Activated CD4-positive, alpha-beta T cell treated with anti-CD3 and anti-CD28 coated beads, Interleukin-2, amount 10 ng/mL, durations not matched to agents 24 days and 14 days (primary cell): ENCODE measurements around the gene ANKRD30B. TPM values are rescaled to one million over a fixed set of nuclear protein-coding genes. Genes with fewer than 3 reads are reported as not detected.
"Not testable (repeated sequence)": the region's sequence is repeated elsewhere in the genome, so short reads cannot be mapped to it uniquely, and the experiment has no call there.

Source experiments
- DNase-seq: peaks from one replicate; pipeline ENCODE4 v3.0.0; 2022
- H3K27ac Mint-ChIP-seq: one replicate; pipeline ENCODE4 v1.8.0; 2022; ENCODE audit warnings: mild to moderate bottlenecking, mixed read lengths
- H3K27me3 Mint-ChIP-seq: one replicate; pipeline ENCODE4 v1.8.0; 2022; ENCODE audit warnings: mixed read lengths
- H3K36me3 Mint-ChIP-seq: one replicate; pipeline ENCODE4 v1.8.0; 2022; ENCODE audit warnings: low read depth, mild to moderate bottlenecking, mixed read lengths
- H3K4me1 Mint-ChIP-seq: one replicate; pipeline ENCODE4 v1.8.0; 2021; ENCODE audit warnings: mixed read lengths
- H3K4me3 Mint-ChIP-seq: one replicate; pipeline ENCODE4 v1.8.0; 2022; ENCODE audit warnings: mild to moderate bottlenecking, moderate library complexity, mixed read lengths
- H3K9me3 Mint-ChIP-seq: one replicate; pipeline ENCODE4 v1.8.0; 2021; ENCODE audit warnings: mixed read lengths
- intact Hi-C: fragments of 100-400 bp; cut with micrococcal nuclease; formaldehyde crosslinking; loops from one replicate; pipeline ENCODE4 v1.15.1; 2023
- total RNA-seq: library from RNA; stranded (reverse); gene quantifications from 2 replicates; pipeline ENCODE4 v1.2.3, GENCODE V29; 2022

The ANKRD30B gene
- total RNA-seq, 1 donor from 2014 or later, result not detected

DNA sequence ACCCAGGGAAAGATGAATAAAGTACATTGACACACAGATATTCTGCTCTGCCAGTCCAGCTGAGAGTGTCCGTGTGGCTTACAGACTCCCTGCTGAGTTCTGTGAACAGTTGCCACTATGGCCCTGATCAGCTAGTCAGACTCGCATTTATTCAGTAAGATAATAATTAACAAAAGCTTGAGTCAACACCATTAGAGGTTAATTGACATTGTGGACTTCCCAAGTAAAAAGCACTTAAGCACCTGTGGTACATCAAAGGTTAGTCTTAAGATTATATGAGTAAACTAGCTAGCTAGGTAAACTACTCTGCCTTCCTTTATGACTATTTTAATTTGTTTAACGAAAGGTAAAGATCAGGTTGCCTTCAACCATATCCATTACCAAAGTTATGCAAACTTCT lies 33.7 kb downstream of the ANKRD30B start:
- Mint-ChIP-seq H3K9me3 (no peaks in the 10 kb centered on the region), H3K4me3 (no peak overlapping the region), H3K27ac (no peak overlapping the region), H3K4me1 (no peaks in the 10 kb centered on the region), H3K27me3 (no peaks in the 10 kb centered on the region), H3K36me3 (no peaks in the 10 kb centered on the region)
- intact Hi-C loops, result no loop called here
- DNase-seq, result no peak

DNA sequence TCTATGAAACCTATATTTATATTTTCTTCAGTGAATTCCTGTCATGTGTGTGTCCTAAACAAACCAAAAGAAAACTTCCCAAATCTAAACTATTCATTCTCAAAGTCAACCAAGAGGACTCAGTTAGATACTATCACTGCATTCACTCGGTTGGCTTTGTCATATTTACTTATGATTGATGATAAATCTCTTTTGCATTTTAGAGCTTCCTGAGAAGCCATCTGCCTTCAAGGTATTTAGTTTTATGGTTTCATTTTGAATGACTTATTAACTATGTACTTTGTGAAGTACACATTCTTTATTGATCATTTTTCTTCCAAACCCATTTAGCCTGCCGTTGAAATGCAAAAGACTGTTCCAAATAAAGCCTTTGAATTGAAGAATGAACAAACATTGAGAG lies 36.2 kb downstream of the ANKRD30B start:
- DNase-seq, result no peak
- H3K4me1 Mint-ChIP-seq, result no peaks in the 10 kb centered on the region
- no peak overlapping the region for H3K27ac Mint-ChIP-seq
- intact Hi-C loops, result no loop called here
- no peaks in the 10 kb centered on the region for H3K27me3 Mint-ChIP-seq
- no peaks in the 10 kb centered on the region for H3K9me3 Mint-ChIP-seq
- H3K36me3 Mint-ChIP-seq, result no peaks in the 10 kb centered on the region
- no peak overlapping the region for H3K4me3 Mint-ChIP-seq

DNA sequence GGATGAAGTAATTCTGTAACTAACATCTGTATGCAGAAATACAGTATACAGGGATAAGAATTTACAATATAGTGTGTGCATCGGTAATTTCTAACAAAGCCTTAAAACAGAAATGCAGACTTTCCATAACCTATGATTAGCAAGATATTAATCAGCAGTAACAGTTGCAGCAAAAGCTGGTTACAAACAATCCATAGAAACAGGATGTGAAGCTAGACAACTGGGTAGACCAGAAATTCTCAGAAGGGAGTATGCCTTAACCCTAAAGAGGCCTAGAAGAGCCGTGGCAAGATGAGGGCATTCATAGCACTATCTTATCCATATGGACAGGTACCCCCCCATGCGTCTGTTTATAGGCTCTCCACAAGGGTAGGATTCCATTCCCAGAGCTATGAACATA lies 48.9 kb downstream of the ANKRD30B start:
- H3K27me3 Mint-ChIP-seq, H3K4me3 Mint-ChIP-seq, H3K4me1 Mint-ChIP-seq, H3K36me3 Mint-ChIP-seq, intact Hi-C loops, H3K9me3 Mint-ChIP-seq, H3K27ac Mint-ChIP-seq, DNase-seq: not testable (repeated sequence)

DNA sequence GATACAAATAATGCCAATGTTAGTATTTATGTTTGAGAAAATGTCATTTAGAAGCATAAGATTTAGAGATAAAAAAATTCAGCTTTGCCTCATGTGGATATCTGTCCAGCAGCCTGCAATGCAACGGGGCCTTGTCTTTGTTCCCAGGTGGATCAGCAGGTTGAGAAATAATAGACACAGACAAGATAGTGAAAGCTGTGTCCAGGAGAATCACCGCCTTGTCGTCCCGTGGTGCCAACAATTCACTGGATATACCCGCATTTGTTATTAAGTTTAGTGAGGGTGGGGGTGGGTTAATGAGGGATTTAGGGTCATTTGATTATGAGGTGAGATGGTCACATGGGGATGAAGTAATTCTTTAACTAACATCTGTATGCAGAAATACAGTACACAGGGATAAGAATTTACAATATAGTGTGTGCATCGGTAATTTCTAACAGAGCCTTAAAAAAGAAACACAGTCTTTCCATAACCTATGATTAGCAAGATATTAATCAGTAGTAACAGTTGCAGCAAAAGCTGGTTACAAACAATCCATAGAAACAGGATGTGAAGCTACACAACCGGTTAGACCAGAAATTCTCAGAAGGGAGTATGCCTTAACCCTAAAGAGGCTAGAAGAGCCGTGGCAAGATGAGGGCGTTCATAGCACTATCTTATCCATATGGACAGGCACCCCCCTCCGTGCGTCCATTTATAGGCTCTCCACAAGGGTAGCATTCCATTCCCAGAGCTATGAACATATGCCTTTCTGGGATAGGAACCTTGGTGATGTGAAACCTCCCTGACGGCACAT lies 50.2 kb downstream of the ANKRD30B start:
- H3K4me1 Mint-ChIP-seq, H3K27me3 Mint-ChIP-seq, H3K9me3 Mint-ChIP-seq, DNase-seq, H3K4me3 Mint-ChIP-seq, H3K36me3 Mint-ChIP-seq, H3K27ac Mint-ChIP-seq, intact Hi-C loops: not testable (repeated sequence)

DNA sequence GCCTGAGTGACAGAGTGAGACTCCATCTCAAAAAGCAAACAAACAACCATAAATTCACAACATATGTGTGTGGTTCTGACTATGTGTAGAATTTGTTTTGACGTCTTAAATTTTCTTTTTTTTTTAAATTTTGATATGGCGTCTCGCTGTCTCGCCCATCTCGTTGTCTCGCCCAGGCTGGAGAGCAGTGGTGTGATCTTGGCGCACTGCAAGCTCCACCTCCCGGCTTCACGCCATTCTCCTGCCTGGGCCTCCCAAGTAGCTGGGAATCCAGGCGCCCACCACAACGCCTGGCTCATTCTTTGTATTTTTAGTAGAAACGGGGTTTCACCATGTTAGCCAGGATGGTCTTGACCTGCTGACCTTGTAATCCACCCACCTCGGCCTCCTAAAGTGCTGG lies 63.1 kb downstream of the ANKRD30B start:
- H3K4me3 Mint-ChIP-seq, H3K27ac Mint-ChIP-seq, H3K9me3 Mint-ChIP-seq, H3K4me1 Mint-ChIP-seq, H3K27me3 Mint-ChIP-seq, DNase-seq, H3K36me3 Mint-ChIP-seq, intact Hi-C loops: not testable (repeated sequence)

DNA sequence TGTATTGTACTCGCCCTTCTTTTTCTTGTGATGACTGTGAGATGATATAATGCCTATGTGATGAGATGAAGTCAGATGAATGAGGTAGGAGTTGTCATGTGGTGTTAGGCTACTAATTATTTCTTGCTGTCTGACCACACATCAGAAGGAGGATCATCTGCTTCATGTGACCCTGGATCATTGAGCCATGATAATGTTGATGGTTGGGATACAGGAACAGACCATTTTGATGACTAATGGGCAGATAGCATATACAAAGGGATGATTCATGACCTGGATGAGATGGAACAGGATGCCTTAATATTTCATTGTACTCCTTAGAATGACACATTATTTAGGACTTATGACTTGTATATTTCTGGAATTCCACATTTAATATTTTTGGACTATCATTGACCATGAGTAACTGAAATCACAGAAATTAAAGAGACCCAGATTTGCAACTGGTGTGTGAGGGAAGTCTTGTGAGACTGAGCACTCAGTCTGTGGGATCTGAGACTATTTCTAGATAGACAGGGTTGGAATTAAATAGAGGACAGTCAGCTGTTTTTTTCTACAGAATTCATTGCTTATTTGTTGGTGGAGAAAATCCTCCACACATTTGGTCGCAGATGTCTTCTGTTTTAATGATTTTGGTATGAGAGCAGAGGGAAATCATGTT lies 79.1 kb downstream of the ANKRD30B start:
- H3K36me3 Mint-ChIP-seq, H3K9me3 Mint-ChIP-seq, H3K4me3 Mint-ChIP-seq, H3K27ac Mint-ChIP-seq, H3K4me1 Mint-ChIP-seq, intact Hi-C loops, H3K27me3 Mint-ChIP-seq, DNase-seq: not testable (repeated sequence)

DNA sequence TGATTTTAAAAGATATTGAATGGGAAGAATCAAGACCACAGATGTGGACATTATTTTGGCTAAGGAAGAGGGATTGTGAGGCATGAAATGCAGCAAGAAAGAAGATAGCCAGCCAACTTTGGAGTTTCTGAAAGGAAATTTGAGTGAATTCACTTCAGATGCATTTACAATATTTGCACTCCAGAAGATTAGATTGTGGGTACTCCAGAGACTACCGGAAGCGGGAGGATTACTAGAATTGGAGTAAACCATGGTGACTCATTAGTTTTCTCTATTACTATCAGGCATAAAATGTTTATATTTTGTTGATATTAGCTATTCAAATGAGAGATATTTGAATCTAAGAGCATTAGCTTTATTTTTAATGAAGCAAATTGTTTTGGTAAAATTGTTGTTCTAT lies 93.6 kb downstream of the ANKRD30B start:
- H3K36me3 Mint-ChIP-seq, H3K4me3 Mint-ChIP-seq, intact Hi-C loops, H3K4me1 Mint-ChIP-seq, H3K27ac Mint-ChIP-seq, H3K27me3 Mint-ChIP-seq, H3K9me3 Mint-ChIP-seq, DNase-seq: not testable (repeated sequence)

DNA sequence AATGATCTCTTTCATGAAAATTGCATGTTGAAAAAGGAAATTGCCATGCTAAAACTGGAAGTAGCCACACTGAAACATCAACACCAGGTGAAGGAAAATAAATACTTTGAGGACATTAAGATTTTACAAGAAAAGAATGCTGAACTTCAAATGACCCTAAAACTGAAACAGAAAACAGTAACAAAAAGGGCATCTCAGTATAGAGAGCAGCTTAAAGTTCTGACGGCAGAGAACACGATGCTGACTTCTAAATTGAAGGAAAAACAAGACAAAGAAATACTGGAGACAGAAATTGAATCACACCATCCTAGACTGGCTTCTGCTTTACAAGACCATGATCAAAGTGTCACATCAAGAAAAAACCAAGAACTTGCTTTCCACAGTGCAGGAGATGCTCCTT lies 103.6 kb downstream of the ANKRD30B start:
- H3K4me1 Mint-ChIP-seq, result not testable (repeated sequence)

DNA sequence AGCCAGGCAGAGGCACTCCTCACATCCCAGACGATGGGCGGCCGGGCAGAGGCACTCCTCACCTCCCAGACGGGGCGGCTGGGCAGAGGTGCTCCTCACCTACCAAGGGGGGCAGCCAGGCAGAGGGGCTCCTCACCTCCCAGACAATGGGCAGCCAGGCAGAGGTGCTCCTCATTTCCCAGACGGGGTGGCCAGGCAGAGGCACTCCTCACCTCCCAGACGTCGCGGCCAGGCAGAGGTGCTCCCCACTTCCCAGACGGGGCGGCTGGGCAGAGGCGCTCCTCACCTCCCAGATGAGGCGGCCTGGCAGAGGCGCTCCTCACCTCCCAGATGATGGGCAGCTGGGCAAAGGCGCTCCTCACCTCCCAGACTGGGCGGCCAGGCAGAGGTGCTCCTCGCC lies 107.7 kb downstream of the ANKRD30B start:
- H3K27ac Mint-ChIP-seq, H3K4me3 Mint-ChIP-seq, intact Hi-C loops, H3K27me3 Mint-ChIP-seq, DNase-seq, H3K4me1 Mint-ChIP-seq, H3K9me3 Mint-ChIP-seq, H3K36me3 Mint-ChIP-seq: not testable (repeated sequence)

More for the DNA sequence above, 103.6 kb downstream of the ANKRD30B start:
- DNase-seq, H3K36me3 Mint-ChIP-seq, H3K27ac Mint-ChIP-seq, H3K27me3 Mint-ChIP-seq, H3K4me3 Mint-ChIP-seq, H3K9me3 Mint-ChIP-seq, intact Hi-C loops: not testable (repeated sequence)

DNA sequence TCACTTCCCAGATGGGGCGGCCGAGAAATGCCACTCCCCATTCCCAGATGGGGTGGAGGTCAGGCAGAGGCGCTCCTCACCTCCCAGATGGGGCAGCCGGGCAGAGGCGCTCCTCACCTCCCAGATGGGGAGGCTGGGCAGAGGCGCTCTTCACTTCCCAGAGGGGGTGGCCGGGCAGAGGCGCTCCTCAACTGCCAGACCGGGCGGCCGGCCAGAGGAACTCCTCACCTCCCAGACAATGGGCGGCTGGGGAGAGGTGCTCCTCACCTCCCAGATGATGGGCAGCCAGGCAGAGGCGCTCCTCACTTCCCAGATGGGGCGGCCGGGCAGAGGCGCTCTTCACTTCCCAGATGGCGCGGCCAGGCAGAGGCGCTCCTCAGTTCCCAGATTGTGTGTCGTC lies 108.3 kb downstream of the ANKRD30B start:
- DNase-seq, H3K4me3 Mint-ChIP-seq, H3K27ac Mint-ChIP-seq, H3K36me3 Mint-ChIP-seq, H3K9me3 Mint-ChIP-seq, H3K27me3 Mint-ChIP-seq, intact Hi-C loops, H3K4me1 Mint-ChIP-seq: not testable (repeated sequence)

DNA sequence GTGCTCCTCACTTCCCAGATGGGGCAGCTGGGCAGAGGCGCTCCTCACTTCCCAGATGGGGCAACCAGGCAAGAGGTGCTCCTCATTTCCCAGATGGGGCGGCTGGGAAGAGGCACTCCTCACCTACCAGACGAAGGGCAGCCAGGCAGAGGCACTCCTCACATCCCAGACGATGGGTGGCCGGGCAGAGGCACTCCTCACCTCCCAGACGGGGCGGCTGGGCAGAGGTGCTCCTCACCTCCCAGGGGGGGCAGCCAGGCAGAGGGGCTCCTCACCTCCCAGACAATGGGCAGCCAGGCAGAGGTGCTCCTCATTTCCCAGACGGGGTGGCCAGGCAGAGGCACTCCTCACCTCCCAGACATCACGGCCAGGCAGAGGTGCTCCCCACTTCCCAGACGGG lies 110.5 kb downstream of the ANKRD30B start:
- H3K36me3 Mint-ChIP-seq, H3K9me3 Mint-ChIP-seq, H3K4me3 Mint-ChIP-seq, DNase-seq, H3K27ac Mint-ChIP-seq, intact Hi-C loops, H3K4me1 Mint-ChIP-seq, H3K27me3 Mint-ChIP-seq: not testable (repeated sequence)

DNA sequence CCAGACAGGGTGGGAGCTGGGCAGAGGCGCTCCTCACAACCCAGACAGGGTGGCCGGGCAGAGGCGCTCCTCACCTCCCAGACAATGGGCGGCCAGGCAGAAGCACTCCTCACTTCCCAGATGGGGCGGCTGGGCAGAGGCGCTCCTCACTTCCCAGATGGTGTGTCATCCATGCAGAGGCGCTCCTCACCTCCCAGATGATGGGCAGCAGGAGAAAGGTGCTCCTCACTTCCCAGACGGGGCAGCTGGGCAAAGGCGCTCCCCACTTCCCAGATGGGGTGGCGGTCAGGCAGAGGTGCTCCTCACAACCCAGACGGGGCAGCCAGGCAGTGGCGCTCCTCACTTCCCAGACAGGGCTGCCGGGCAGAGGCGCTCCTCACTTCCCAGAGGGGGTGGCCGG lies 112.0 kb downstream of the ANKRD30B start:
- H3K27ac Mint-ChIP-seq, DNase-seq, H3K4me1 Mint-ChIP-seq: not testable (repeated sequence)

DNA sequence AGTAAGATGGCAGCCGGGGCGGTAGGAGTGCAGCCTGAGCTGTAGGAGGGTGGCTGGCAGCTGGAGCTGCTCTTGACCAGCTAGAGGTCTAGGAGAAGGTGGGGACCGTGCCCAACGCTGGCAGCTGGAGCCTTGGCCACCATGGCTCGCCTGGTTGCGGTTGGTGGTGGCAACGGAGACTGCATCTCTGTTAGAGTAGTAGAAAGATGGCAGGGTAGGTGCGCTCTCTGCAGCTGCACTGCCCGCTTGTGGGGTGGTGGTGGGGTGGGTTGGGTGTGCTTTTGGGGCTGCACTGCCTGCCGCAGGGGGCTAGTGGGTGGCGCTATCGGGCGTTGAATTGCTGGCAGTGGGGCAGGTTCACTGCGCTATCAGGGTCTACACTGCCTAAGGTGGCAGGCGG lies 118.5 kb downstream of the ANKRD30B start:
- H3K4me1 Mint-ChIP-seq, intact Hi-C loops, H3K9me3 Mint-ChIP-seq, H3K27me3 Mint-ChIP-seq, DNase-seq, H3K27ac Mint-ChIP-seq, H3K4me3 Mint-ChIP-seq, H3K36me3 Mint-ChIP-seq: not testable (repeated sequence)

More for the DNA sequence above, 112.0 kb downstream of the ANKRD30B start:
- H3K4me3 Mint-ChIP-seq, intact Hi-C loops, H3K9me3 Mint-ChIP-seq, H3K27me3 Mint-ChIP-seq, H3K36me3 Mint-ChIP-seq: not testable (repeated sequence)

DNA sequence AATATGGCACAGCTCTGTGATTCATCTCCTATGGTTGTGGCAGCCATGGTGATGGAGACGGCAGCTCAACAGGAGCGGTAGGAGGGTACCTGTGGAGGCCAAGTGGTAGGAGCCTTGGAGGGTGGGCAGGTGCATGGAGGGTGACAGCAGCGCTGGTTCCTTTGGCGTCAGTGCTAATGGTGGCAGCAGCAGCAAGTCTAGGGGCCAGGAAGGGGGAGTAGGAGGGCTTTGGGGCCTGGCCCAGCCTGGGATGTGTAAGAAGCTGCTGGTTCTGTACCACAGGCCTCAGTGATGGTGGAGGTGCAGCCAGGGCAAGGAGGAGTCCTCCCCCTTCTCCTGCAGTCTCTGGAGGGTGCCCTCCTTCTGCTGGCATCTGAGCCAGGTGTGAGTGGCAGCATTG lies 120.0 kb downstream of the ANKRD30B start:
- H3K27me3 Mint-ChIP-seq, H3K27ac Mint-ChIP-seq, H3K36me3 Mint-ChIP-seq, H3K4me1 Mint-ChIP-seq, intact Hi-C loops, H3K4me3 Mint-ChIP-seq, H3K9me3 Mint-ChIP-seq, DNase-seq: not testable (repeated sequence)

DNA sequence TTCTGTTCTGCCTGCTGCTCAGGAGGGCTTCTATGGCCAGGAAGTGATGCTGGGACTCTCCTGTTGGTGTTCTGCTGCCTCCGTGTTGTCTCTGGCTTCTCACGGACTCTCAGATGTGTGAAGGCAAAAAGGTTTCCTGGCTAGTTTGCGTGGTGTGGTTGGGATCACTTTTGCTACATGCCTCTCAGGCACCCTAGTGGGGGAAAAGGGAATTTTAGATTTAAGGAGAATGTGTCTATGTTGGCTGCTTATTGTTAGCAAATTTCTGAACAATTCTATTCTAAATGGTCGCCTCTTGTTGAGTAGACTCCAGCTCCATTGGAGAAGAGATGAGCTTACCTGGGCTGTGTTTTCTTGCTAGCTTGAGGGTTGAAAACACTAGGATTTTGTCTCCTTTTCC lies 120.9 kb downstream of the ANKRD30B start:
- H3K9me3 Mint-ChIP-seq, H3K4me3 Mint-ChIP-seq, H3K27ac Mint-ChIP-seq, DNase-seq, H3K4me1 Mint-ChIP-seq, H3K27me3 Mint-ChIP-seq, intact Hi-C loops, H3K36me3 Mint-ChIP-seq: not testable (repeated sequence)
